Activated T-cell treated with anti-CD3 and anti-CD28 coated beads for 4 hours (primary cell): ENCODE results near the gene SCO1.
"Not testable (repeated sequence)": the region's sequence is repeated elsewhere in the genome, so short reads cannot be mapped to it uniquely, and the experiment has no call there.

ENCODE experiments used
- DNase-seq: peaks from one replicate; pipeline ENCODE4 v3.0.0-alpha.2; 2020

The SCO1 gene

GRCh38 chr17:10697092-10698081, at the start of gene SCO1, which contains the start of gene ADPRM:
Gene SCO1, minus strand, starts transcription at chr17:10697533. Its CDS starts 26 bp downstream, at chr17:10697507.
Gene ADPRM, plus strand, starts transcription at chr17:10697594. Its CDS starts 7,333 bp downstream, at chr17:10704927.
- peak; percentile 84 for DNase-seq

GRCh38 chr17:10745231-10745630, 47.9 kb upstream of the SCO1 start:
- DNase-seq: no peak

GRCh38 chr17:10744501-10745000, 47.2 kb upstream of the SCO1 start:
- DNase-seq: no peak

- no peak for DNase-seq
Observed at GRCh38 chr17:10743316-10744009, 46.1 kb upstream of the SCO1 start.

- DNase-seq: no peak
Observed at GRCh38 chr17:10742431-10742830, 45.1 kb upstream of the SCO1 start.

- no peak for DNase-seq
Observed at GRCh38 chr17:10741416-10742135, 44.2 kb upstream of the SCO1 start.

- no peak for DNase-seq
Observed at GRCh38 chr17:10739386-10739785, 42.1 kb upstream of the SCO1 start.

GRCh38 chr17:10738521-10739258, 41.4 kb upstream of the SCO1 start:
- no peak for DNase-seq

- no peak for DNase-seq
Observed at GRCh38 chr17:10737736-10738135, 40.4 kb upstream of the SCO1 start.

- no peak for DNase-seq
Observed at GRCh38 chr17:10737168-10737622, 39.9 kb upstream of the SCO1 start.

GRCh38 chr17:10735821-10736220, 38.5 kb upstream of the SCO1 start:
- no peak for DNase-seq

GRCh38 chr17:10735251-10735650, 37.9 kb upstream of the SCO1 start:
- no peak for DNase-seq

GRCh38 chr17:10733666-10734065, 36.3 kb upstream of the SCO1 start:
- no peak for DNase-seq

GRCh38 chr17:10732121-10732520, 34.8 kb upstream of the SCO1 start:
- not testable (repeated sequence) for DNase-seq

GRCh38 chr17:10731408-10731879, 34.1 kb upstream of the SCO1 start:
- DNase-seq: no peak

GRCh38 chr17:10730247-10730646, 32.9 kb upstream of the SCO1 start:
- not testable (repeated sequence) for DNase-seq

GRCh38 chr17:10729334-10730193, 32.2 kb upstream of the SCO1 start, which contains the start of gene TMEM220:
Gene TMEM220, minus strand, starts transcription at chr17:10730023. Its CDS starts 172 bp downstream, at chr17:10729851.
- DNase-seq: peak; percentile 39

GRCh38 chr17:10728331-10728892, 31.1 kb upstream of the SCO1 start:
- DNase-seq: no peak

- no peak for DNase-seq
Observed at GRCh38 chr17:10727192-10727591, 29.9 kb upstream of the SCO1 start.

- DNase-seq: no peak
Observed at GRCh38 chr17:10726196-10726595, 28.9 kb upstream of the SCO1 start.
